SU-DHL-6 (cell line): Measurements from ENCODE around the gene HNRNPAB.

Experiments
- H2AFZ ChIP-seq: fragments of 200-600 bp; sonication (generic); 2 replicates; pipeline ENCODE4 v1.6.1; 2014; ENCODE audit warnings: low read depth, mild to moderate bottlenecking, moderate library complexity, mixed read lengths, antibody characterized with exemption, low read length; ENCODE audit not compliant: severe bottlenecking
- H3F3A ChIP-seq: fragments of 200-600 bp; shearing (Covaris generic); 2 replicates; pipeline ENCODE4 v1.6.0; 2016; ENCODE audit warnings: antibody characterized with exemption, mild to moderate bottlenecking; ENCODE audit not compliant: insufficient read depth
- H3K27ac ChIP-seq: fragments of 200-600 bp; sonication (generic); 2 replicates; pipeline ENCODE4 v1.5.1; 2016; ENCODE audit warnings: low read depth, mild to moderate bottlenecking, low read length, moderate library complexity, mixed read lengths
- H3K27me3 ChIP-seq: fragments of 200-600 bp; sonication (generic), shearing (Covaris generic); 2 replicates; pipeline ENCODE4 v1.6.0; 2014; ENCODE audit warnings: mild to moderate bottlenecking, low read length
- H3K36me3 ChIP-seq: fragments of 200-600 bp; sonication (generic); 2 replicates; pipeline ENCODE4 v1.6.1; 2014; ENCODE audit warnings: mild to moderate bottlenecking, low read length, mixed read lengths
- H3K4me2 ChIP-seq: fragments of 300-600, 200-600 bp; shearing (Covaris generic), sonication (generic); 2 replicates; pipeline ENCODE4 v1.6.0; 2014; ENCODE audit warnings: low read length, low read depth, mild to moderate bottlenecking; ENCODE audit not compliant: poor library complexity, severe bottlenecking
- H3K4me3 ChIP-seq: fragments of 200-600 bp; sonication (generic); 2 replicates; pipeline ENCODE4 v1.5.1; 2014; ENCODE audit warnings: antibody characterized with exemption, low read length, mild to moderate bottlenecking, mixed read lengths; ENCODE audit not compliant: insufficient read depth, poor library complexity, severe bottlenecking
- H3K79me2 ChIP-seq: fragments of 200-600 bp; sonication (generic); 2 replicates; pipeline ENCODE4 v1.6.1; 2014; ENCODE audit warnings: mild to moderate bottlenecking, low read length, moderate library complexity; ENCODE audit not compliant: insufficient read depth
- H3K9ac ChIP-seq: fragments of 200-600 bp; sonication (generic); 2 replicates; pipeline ENCODE4 v1.7.0; 2014; ENCODE audit warnings: mild to moderate bottlenecking, low read length
- H3K9me2 ChIP-seq: fragments of 200-600 bp; sonication (generic); replicated peaks from 2 replicates; pipeline ENCODE4 v1.6.1; 2014; ENCODE audit warnings: low read length; ENCODE audit not compliant: insufficient read depth
- H3K9me3 ChIP-seq: fragments of 200-600 bp; sonication (generic); 2 replicates; pipeline ENCODE4 v1.6.1; 2014; ENCODE audit warnings: low read length, mixed read lengths; ENCODE audit not compliant: insufficient read depth
- H4K20me1 ChIP-seq: fragments of 200-600 bp; sonication (generic); 2 replicates; pipeline ENCODE4 v1.6.1; 2014; ENCODE audit warnings: low read depth, mild to moderate bottlenecking, antibody characterized with exemption, low read length, moderate library complexity, mixed read lengths
- EZH2phosphoT487 ChIP-seq: fragments of 200-600 bp; sonication (generic), shearing (Covaris generic); conservative IDR thresholded peaks from 2 replicates; pipeline ENCODE4 v1.6.1; 2018; ENCODE audit warnings: mild to moderate bottlenecking, antibody characterized with exemption, low read length, moderate library complexity, mixed read lengths
- TF ChIP-seq, protein P1 (sequence below): fragments of 200-600 bp; sonication (generic); IDR thresholded peaks from one replicate; pipeline ENCODE4 v1.5.1; 2017; ENCODE audit warnings: antibody characterized with exemption, mild to moderate bottlenecking, low read length, moderate library complexity; ENCODE audit not compliant: insufficient read depth, poor library complexity, severe bottlenecking

The HNRNPAB gene

DNA sequence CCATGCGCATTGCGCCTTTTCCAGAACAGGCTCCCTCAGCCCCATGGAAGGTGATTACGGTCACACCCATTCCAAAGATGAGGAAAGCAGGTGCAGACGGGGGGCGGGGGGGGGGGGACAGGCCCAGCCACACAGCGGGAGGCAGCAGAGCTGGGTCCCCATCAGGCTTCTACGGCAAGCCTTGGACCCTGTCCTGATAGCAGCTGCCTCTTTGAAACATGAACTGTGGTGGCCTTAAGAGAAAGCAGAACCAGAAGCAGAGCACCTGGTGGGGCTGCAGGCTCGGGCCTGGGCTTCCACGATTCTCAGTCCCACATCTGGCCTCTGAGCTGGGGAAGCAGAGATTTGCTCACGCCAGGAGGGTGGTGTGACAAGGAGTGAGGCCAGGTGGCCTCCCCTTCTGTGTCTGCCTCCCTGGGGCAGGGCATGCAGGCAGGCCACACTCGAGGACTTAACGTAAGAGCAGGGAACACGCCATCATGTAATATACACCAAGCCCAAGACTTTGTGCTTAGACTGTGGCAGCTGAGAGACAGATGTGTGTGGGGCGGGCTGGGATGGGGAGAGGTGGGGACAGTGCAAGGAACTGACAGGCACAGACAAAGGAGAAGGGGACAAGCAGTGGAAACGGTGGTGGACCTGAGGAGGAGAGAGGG lies 42.4 kb downstream of the HNRNPAB start:
- Histone ChIP-seq H2AFZ (no peak overlapping the region), H3K27ac (no peak overlapping the region), H3K9ac (no peak overlapping the region), H3K9me3 (no peaks in the 10 kb centered on the region), H3K36me3 (no peaks in the 10 kb centered on the region), H4K20me1 (no peaks in the 10 kb centered on the region), H3K4me3 (no peak overlapping the region), H3K9me2 (no peaks in the 10 kb centered on the region), H3F3A (no peaks in the 10 kb centered on the region), H3K4me2 (no peak overlapping the region), H3K79me2 (no peaks in the 10 kb centered on the region), H3K27me3 (no peaks in the 10 kb centered on the region)
- TF ChIP-seq, protein P1, sequence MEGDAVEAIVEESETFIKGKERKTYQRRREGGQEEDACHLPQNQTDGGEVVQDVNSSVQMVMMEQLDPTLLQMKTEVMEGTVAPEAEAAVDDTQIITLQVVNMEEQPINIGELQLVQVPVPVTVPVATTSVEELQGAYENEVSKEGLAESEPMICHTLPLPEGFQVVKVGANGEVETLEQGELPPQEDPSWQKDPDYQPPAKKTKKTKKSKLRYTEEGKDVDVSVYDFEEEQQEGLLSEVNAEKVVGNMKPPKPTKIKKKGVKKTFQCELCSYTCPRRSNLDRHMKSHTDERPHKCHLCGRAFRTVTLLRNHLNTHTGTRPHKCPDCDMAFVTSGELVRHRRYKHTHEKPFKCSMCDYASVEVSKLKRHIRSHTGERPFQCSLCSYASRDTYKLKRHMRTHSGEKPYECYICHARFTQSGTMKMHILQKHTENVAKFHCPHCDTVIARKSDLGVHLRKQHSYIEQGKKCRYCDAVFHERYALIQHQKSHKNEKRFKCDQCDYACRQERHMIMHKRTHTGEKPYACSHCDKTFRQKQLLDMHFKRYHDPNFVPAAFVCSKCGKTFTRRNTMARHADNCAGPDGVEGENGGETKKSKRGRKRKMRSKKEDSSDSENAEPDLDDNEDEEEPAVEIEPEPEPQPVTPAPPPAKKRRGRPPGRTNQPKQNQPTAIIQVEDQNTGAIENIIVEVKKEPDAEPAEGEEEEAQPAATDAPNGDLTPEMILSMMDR: no peak
- no peak for TF ChIP-seq EZH2phosphoT487

DNA sequence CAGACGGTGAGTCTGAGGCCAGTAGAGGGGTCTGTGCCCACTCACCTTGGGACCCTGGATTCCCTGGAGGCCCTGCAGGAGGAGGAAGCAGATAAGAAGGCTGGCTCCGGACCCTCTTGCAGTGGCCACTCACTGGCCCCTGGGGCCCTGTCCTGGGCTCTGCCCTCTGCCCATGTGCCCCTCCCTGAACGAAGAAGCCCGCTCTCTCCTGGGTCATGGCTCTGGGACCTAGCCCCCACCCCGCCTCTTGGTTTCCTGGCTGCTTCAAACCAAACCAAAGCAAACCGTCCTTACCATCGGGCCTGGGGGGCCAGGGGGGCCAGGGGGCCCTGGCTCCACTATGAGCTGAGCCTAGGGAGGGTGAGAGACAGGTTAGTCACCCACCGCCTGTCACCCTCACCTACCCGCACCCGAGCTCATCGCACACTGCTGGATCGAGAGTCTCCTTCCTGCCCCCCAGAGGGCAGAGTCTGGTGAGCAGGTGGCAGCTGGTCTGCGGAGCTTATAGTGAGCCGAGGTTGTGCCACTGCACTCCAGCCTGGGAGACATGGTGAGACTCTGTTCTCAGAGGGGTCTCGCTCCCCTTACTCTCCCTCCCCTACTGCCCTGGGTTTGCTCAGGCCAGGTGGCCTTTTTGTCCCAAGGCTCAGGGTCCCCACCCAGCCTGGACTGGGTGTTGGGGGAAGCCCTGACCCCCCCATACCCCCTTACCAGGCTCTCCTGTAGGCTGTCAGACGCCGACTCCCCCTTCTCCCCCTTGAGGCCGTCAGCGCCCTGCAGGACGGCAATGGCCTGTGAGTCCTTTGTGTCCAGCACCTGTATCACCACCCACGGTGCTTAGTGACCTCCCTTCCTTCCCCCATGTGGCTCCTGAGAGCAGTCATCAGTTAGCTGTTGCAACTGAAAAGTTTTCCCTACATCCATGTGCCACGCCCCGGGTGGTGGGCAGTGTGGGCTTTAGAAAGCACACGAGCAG lies 43.4 kb downstream of the HNRNPAB start:
- H3K79me2 ChIP-seq: no peaks in the 10 kb centered on the region
- no peaks in the 10 kb centered on the region for H3K36me3 ChIP-seq
- H3F3A ChIP-seq: no peaks in the 10 kb centered on the region
- no peaks in the 10 kb centered on the region for H3K9me3 ChIP-seq
- no peaks in the 10 kb centered on the region for H4K20me1 ChIP-seq
- no peaks in the 10 kb centered on the region for H3K27me3 ChIP-seq
- TF ChIP-seq, protein P1: no peak
- TF ChIP-seq EZH2phosphoT487: no peak
- H3K9me2 ChIP-seq: no peaks in the 10 kb centered on the region
- no peak overlapping the region for H3K9ac ChIP-seq
- no peak overlapping the region for H3K4me3 ChIP-seq
- H3K4me2 ChIP-seq: no peak overlapping the region
- no peak overlapping the region for H2AFZ ChIP-seq
- no peak overlapping the region for H3K27ac ChIP-seq

DNA sequence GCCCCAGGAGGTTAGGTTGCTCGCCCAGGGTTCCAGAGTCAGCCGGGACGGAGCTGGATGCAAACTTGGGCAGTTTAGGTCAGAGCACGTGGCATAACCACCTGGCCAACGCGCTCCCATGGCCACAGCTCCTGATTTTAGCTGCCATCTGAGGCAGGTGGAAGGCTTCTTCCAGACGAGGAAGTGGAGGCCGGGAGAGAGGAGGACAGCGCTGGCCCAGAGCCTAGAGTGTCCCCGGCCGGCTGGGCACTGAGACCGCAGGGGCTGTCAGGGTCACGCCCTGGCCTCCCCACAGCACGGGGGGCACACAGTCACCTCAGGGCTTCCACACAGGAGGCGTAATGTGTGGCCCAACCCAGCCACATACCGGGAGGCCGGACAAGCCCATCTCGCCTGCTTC lies 44.4 kb downstream of the HNRNPAB start:
- Histone ChIP-seq H3K79me2 (no peaks in the 10 kb centered on the region), H3K27me3 (no peaks in the 10 kb centered on the region), H3K4me3 (no peak overlapping the region), H3K27ac (no peak overlapping the region), H3K9me3 (no peaks in the 10 kb centered on the region), H3K4me2 (no peak overlapping the region), H3F3A (no peaks in the 10 kb centered on the region), H3K9ac (no peak overlapping the region), H3K9me2 (no peaks in the 10 kb centered on the region), H4K20me1 (no peaks in the 10 kb centered on the region), H2AFZ (no peak overlapping the region), H3K36me3 (no peaks in the 10 kb centered on the region)
- TF ChIP-seq, protein P1: no peak
- no peak for TF ChIP-seq EZH2phosphoT487
